ENCODE data around the gene WDR49.

The WDR49 gene

GRCh38 chr3:167473863-167474262 is 179.9 kb downstream of the WDR49 start, which contains the start of gene SERPINI2:
Gene SERPINI2, minus strand, starts transcription at chr3:167474042. Its CDS starts 2,208 bp downstream, at chr3:167471834.
- TF ChIP-seq EGR1 (IDR thresholded peaks at IDR 0.05) (no peak), RAD21 (IDR thresholded peaks at IDR 0.05; ENCODE audit: low read depth) (no peak), FOXM1 (IDR thresholded peaks at IDR 0.05; ENCODE audit: borderline replicate concordance, low read depth) (no peak), REST (IDR thresholded peaks at IDR 0.05; ENCODE audit: low read depth) (no peak), ZBTB7A (IDR thresholded peaks at IDR 0.05; ENCODE audit: low read depth) (no peak), TEAD4 (IDR thresholded peaks at IDR 0.05) (no peak), MAX (IDR thresholded peaks at IDR 0.05) (no peak), USF1 (IDR thresholded peaks at IDR 0.05) (no peak), EP300 (IDR thresholded peaks at IDR 0.05; ENCODE audit: borderline replicate concordance) (no peak), TAF1 (IDR thresholded peaks at IDR 0.05; ENCODE audit: low read depth) (no peak), CEBPB (IDR thresholded peaks at IDR 0.05) (no peak), TCF12 (IDR thresholded peaks at IDR 0.05; ENCODE audit: low read depth) (no peak), CREB1 (IDR thresholded peaks at IDR 0.05; ENCODE audit: low read depth) (no peak), NFIC (IDR thresholded peaks at IDR 0.05) (no peak), YY1 (IDR thresholded peaks at IDR 0.05; ENCODE audit: low read depth) (no peak)

- no peak for TF ChIP-seq MAX (IDR thresholded peaks at IDR 0.05)
- TF ChIP-seq EP300 (IDR thresholded peaks at IDR 0.05; ENCODE audit: borderline replicate concordance), result no peak
- TF ChIP-seq EGR1 (IDR thresholded peaks at IDR 0.05), result no peak
- TF ChIP-seq RAD21 (IDR thresholded peaks at IDR 0.05; ENCODE audit: low read depth), result no peak
- TF ChIP-seq TAF1 (IDR thresholded peaks at IDR 0.05; ENCODE audit: low read depth), result no peak
- TF ChIP-seq NFIC (IDR thresholded peaks at IDR 0.05), result no peak
- TF ChIP-seq ZBTB7A (IDR thresholded peaks at IDR 0.05; ENCODE audit: low read depth), result no peak
- TF ChIP-seq REST (IDR thresholded peaks at IDR 0.05; ENCODE audit: low read depth), result no peak
These were observed 184.4 kb downstream of the WDR49 start for GRCh38 chr3:167469381-167469780.

- TF ChIP-seq CREB1 (IDR thresholded peaks at IDR 0.05; ENCODE audit: low read depth) (no peak), EGR1 (IDR thresholded peaks at IDR 0.05) (no peak), CEBPB (IDR thresholded peaks at IDR 0.05) (no peak)
These were observed 185.7 kb downstream of the WDR49 start for GRCh38 chr3:167467848-167468611.

- no peak for TF ChIP-seq NFIC (IDR thresholded peaks at IDR 0.05)
- TF ChIP-seq REST (IDR thresholded peaks at IDR 0.05; ENCODE audit: low read depth), result no peak
- TF ChIP-seq YY1 (IDR thresholded peaks at IDR 0.05; ENCODE audit: low read depth), result no peak
- no peak for TF ChIP-seq MAX (IDR thresholded peaks at IDR 0.05)
- TF ChIP-seq EGR1 (IDR thresholded peaks at IDR 0.05), result no peak
- TF ChIP-seq USF1 (IDR thresholded peaks at IDR 0.05), result no peak
- TF ChIP-seq RAD21 (IDR thresholded peaks at IDR 0.05; ENCODE audit: low read depth), result no peak
- TF ChIP-seq FOXM1 (IDR thresholded peaks at IDR 0.05; ENCODE audit: borderline replicate concordance, low read depth), result no peak
- TF ChIP-seq TCF12 (IDR thresholded peaks at IDR 0.05; ENCODE audit: low read depth), result no peak
- no peak for TF ChIP-seq ZBTB7A (IDR thresholded peaks at IDR 0.05; ENCODE audit: low read depth)
- TF ChIP-seq TAF1 (IDR thresholded peaks at IDR 0.05; ENCODE audit: low read depth), result no peak
- TF ChIP-seq CEBPB (IDR thresholded peaks at IDR 0.05), result no peak
- TF ChIP-seq TEAD4 (IDR thresholded peaks at IDR 0.05), result no peak
- no peak for TF ChIP-seq EP300 (IDR thresholded peaks at IDR 0.05; ENCODE audit: borderline replicate concordance)
- TF ChIP-seq CREB1 (IDR thresholded peaks at IDR 0.05; ENCODE audit: low read depth), result no peak
These were observed 186.8 kb downstream of the WDR49 start for GRCh38 chr3:167466966-167467365.

Data from Ishikawa (cell line).